Thyroid gland (tissue), 4 donors: Measurements from ENCODE around the gene HDGFL2. TPM values are rescaled to one million over a fixed set of nuclear protein-coding genes. Genes with fewer than 3 reads are reported as not detected.

ENCODE experiments used
- DNase-seq, 2 donors: peaks; one replicate each; pipeline ENCODE4 v3.0.0-alpha.2; 2019
- H3K27ac ChIP-seq, 3 donors: fragments of 200-600 bp; sonication (generic); 1 replicate in 2 of 3; 2 replicates in 1 of 3; pipeline ENCODE4 v1.5.1; 2016 to 2019; ENCODE audit warnings: mild to moderate bottlenecking in 1 of 3, moderate library complexity in 1 of 3
- H3K27me3 ChIP-seq: fragments of 200-600 bp; sonication (generic); one replicate; pipeline ENCODE4 v1.5.1; 2019
- H3K36me3 ChIP-seq, 2 donors: fragments of 200-600 bp; sonication (generic); one replicate each; pipeline ENCODE4 v1.5.1; 2016 to 2019
- H3K4me1 ChIP-seq, 2 donors: fragments of 200-600 bp; sonication (generic); one replicate each; pipeline ENCODE4 v1.5.1; 2017 to 2019
- H3K4me3 ChIP-seq, 3 donors: fragments of 200-600 bp; sonication (generic); replicated peaks in 1 of 3; 1 replicate in 2 of 3; 2 replicates in 1 of 3; pipeline ENCODE4 v1.5.1; 2016; ENCODE audit warnings: mild to moderate bottlenecking in 1 of 3
- H3K9me3 ChIP-seq: fragments of 200-600 bp; sonication (generic); one replicate; pipeline ENCODE4 v1.5.1; 2017
- CTCF ChIP-seq, 6 experiments: fragments of 200-600 bp in 3 of 6; fragments of 450-650 bp in 3 of 6; sonication (generic) in 3 of 6; IDR thresholded peaks; one replicate each; pipeline ENCODE4 v1.5.1; 2016 to 2019; ENCODE audit warnings: antibody characterized with exemption in 6 of 6, mild to moderate bottlenecking in 2 of 6, inconsistent platforms in 1 of 6, moderate library complexity in 1 of 6
- POLR2A ChIP-seq, 2 donors: fragments of 450-650 bp; IDR thresholded peaks; one replicate each; pipeline ENCODE4 v1.6.1; 2017; ENCODE audit warnings: antibody characterized with exemption in 2 of 2, mild to moderate bottlenecking in 2 of 2, moderate library complexity in 1 of 2
- WGBS, 2 donors: methylation state at CpG; one replicate each; pipeline ENCODE4 v1.1.5; 2017; 5-methylcytosine and 5-hydroxymethylcytosine counted together
- intact Hi-C: fragments of 100-400 bp; cut with DNase I; formaldehyde crosslinking; loops from one replicate; pipeline ENCODE4 v1.15.1; 2023
- total RNA-seq, 4 donors: library from RNA; depleted of rRNA; stranded (reverse); fragments of >200 nt; gene quantifications; one replicate each; pipeline ENCODE4 v1.2.3, GENCODE V29; 2016

HDGFL2 gene
- total RNA-seq, 4 donors from 2014 or later, result 26.5 to 42.3 (median 28.4) TPM

- WGBS, 2 donors, result 80% methylated on average over 14 to 19 of the region's 34 CpGs
- no peak for TF ChIP-seq POLR2A (IDR thresholded peaks at IDR 0.05)
- TF ChIP-seq CTCF (IDR thresholded peaks at IDR 0.05), result no peak
- H3K4me3 ChIP-seq, result no peak overlapping the region
- no peak overlapping the region for H3K27ac ChIP-seq
- H3K27me3 ChIP-seq, result no peaks in the 10 kb centered on the region
- H3K4me1 ChIP-seq, result peaks cover 27 to 32% of the 10 kb centered on the region in 2 donors
- DNase-seq, result no peak
- intact Hi-C loops, result no loop called here
- H3K9me3 ChIP-seq, result no peaks in the 10 kb centered on the region
- peaks cover 39 to 51% of the 10 kb centered on the region in 2 donors for H3K36me3 ChIP-seq
These were observed 18.6 kb upstream of the HDGFL2 start for GRCh38 chr19:4453232-4454179.

- intact Hi-C loops, result no loop called here
- no peak for TF ChIP-seq CTCF (IDR thresholded peaks at IDR 0.05)
- TF ChIP-seq POLR2A (IDR thresholded peaks at IDR 0.05), result no peak
- Histone ChIP-seq H3K27ac (peak overlapping the region; percentile 59 to 72 (median 72)), H3K36me3 (peaks cover 26 to 36% of the 10 kb centered on the region in 2 donors), H3K9me3 (no peaks in the 10 kb centered on the region), H3K4me3 (peak overlapping the region in 1 of 3 donors; percentile 60), H3K4me1 (peaks cover 27 to 32% of the 10 kb centered on the region in 2 donors), H3K27me3 (no peaks in the 10 kb centered on the region)
- 26 to 34% methylated on average over 12 to 18 of the region's 29 CpGs for WGBS, 2 donors
- DNase-seq, result peak; percentile 73 to 78
These were observed 17.1 kb upstream of the HDGFL2 start for GRCh38 chr19:4454747-4455718.

GRCh38 chr19:4455719-4456475 lies 16.2 kb upstream of the HDGFL2 start:
- peak overlapping the region; percentile 75 to 84 (median 81) for H3K27ac ChIP-seq
- intact Hi-C loops, result no loop called here

More at GRCh38 chr19:4455719-4456475, 16.2 kb upstream of the HDGFL2 start:
- TF ChIP-seq POLR2A (IDR thresholded peaks at IDR 0.05), result peak in 1 of 2 donors; percentile 29
- TF ChIP-seq CTCF (IDR thresholded peaks at IDR 0.05), result peak in 4 of 6 experiments; percentile 1 to 48 (median 32)
- peak; percentile 97 to 98 for DNase-seq
- Histone ChIP-seq H3K9me3 (no peaks in the 10 kb centered on the region), H3K36me3 (peaks cover 23 to 30% of the 10 kb centered on the region in 2 donors), H3K4me3 (peak overlapping the region in 1 of 3 donors; percentile 60), H3K4me1 (peaks cover 27 to 32% of the 10 kb centered on the region in 2 donors), H3K27me3 (no peaks in the 10 kb centered on the region)
- 22 to 26% methylated on average over 10 to 13 of the region's 15 CpGs for WGBS, 2 donors
